Thymus (tissue), 11 donors: ENCODE measurements around the gene ERCC6. TPM values are rescaled to one million over a fixed set of nuclear protein-coding genes. Genes with fewer than 3 reads are reported as not detected.

Source experiments
- DNase-seq, 9 donors: peaks; one replicate each; pipeline ENCODE4 v3.0.0-alpha.2; 2013; ENCODE audit warnings: low spot score in 9 of 9, low read depth in 6 of 9, missing footprints in 1 of 9
- H3K27ac ChIP-seq, 2 donors: one replicate each; pipeline ENCODE4 v1.5.1; 2013; ENCODE audit warnings: control low read depth in 1 of 2, low read depth in 1 of 2, low read length in 1 of 2, mild to moderate bottlenecking in 1 of 2, moderate library complexity in 1 of 2
- H3K27me3 ChIP-seq, 2 donors: one replicate each; pipeline ENCODE4 v1.5.1; 2013; ENCODE audit warnings: low read length in 1 of 2; ENCODE audit not compliant: control insufficient read depth in 2 of 2, insufficient read depth in 1 of 2
- H3K36me3 ChIP-seq, 2 donors: one replicate each; pipeline ENCODE4 v1.5.1; 2013; ENCODE audit warnings: low read length in 1 of 2, mild to moderate bottlenecking in 1 of 2, moderate library complexity in 1 of 2; ENCODE audit not compliant: control insufficient read depth in 2 of 2, insufficient read depth in 2 of 2
- H3K4me1 ChIP-seq, 2 donors: one replicate each; pipeline ENCODE4 v1.5.1; 2013; ENCODE audit warnings: low read length in 2 of 2; ENCODE audit not compliant: control insufficient read depth in 2 of 2, insufficient read depth in 2 of 2
- H3K4me3 ChIP-seq, 2 donors: one replicate each; pipeline ENCODE4 v1.5.1; 2013; ENCODE audit warnings: low read length in 2 of 2, control low read depth in 1 of 2, mild to moderate bottlenecking in 1 of 2
- H3K9me3 ChIP-seq, 2 donors: one replicate each; pipeline ENCODE4 v1.5.1; 2013; ENCODE audit warnings: low read length in 1 of 2, mild to moderate bottlenecking in 1 of 2; ENCODE audit not compliant: control insufficient read depth in 2 of 2, insufficient read depth in 1 of 2
- WGBS: extraction: QIAGEN DNeasy Blood & Tissue Kit; methylation state at CpG from one replicate; pipeline ENCODE4 v1.1.7; 2013; 5-methylcytosine and 5-hydroxymethylcytosine counted together
- polyA plus RNA-seq: library from polyadenylated mRNA; stranded (reverse); fragments of 200-250 nt; gene quantifications from one replicate; pipeline ENCODE4 v1.2.3, GENCODE V29; 2013
- total RNA-seq: library from RNA; stranded (reverse); fragments of 120-200 nt; gene quantifications from one replicate; pipeline ENCODE4 v1.2.4, GENCODE V29; 2013
- donor health status: healthy.

The ERCC6 gene
- total and polyA plus RNA-seq, 2 donors = 6.1 to 8.4 TPM

DNA sequence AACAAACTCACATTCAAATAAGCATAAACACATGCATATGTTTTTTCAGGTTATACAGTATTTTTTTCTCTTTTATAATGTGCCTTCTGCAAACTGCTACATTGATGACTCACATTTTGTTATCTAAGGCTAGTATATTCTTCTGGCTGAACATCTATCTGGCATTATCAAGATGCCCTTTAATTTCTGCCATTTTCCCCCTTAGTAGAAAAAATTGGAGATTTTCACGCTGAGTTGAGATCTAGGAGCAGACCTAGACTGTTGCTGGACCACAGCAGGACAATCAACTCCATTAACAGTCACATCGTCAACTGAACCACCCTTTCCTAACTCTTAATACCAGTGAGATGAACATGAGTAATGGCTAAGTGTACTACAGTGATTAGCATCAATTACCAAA lies 41.6 kb downstream of the ERCC6 start:
- 95% methylated on average over 2 of the region's 2 CpGs for whole genome bisulfite sequencing

DNA sequence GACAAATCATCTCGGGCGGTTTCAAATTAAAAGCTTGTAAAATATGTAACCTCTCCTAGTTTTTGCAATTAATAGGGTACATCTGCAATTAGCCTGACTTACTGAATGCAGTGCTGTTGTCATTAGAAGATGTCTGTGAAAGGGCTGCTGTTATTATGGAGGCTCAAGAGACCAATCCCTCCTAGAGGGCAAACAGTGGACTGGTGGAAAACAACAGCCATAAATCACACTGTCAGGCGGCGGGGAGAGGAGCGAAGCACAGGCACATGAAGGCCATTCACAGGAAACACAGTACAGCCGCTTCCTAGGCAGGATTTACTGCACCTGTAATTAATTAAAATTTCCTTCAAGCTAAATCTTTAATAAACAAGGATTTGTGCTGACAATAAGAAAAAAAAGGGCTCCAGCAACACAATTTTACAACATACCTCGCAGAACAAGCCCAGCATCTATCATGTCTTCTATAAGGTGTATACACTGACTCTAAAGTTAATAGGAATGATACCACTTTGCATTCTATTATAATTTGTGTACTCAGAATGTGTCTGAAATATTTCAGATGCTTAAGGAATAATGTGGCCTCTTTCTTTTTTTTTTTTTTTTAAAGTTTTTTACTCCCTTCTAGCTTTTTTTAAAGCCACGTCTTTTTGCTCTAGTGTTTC lies 50.7 kb downstream of the ERCC6 start:
- Histone ChIP-seq H3K27me3 (no peaks in the 10 kb centered on the region), H3K27ac (no peak overlapping the region), H3K4me3 (no peak overlapping the region), H3K9me3 (no peaks in the 10 kb centered on the region), H3K36me3 (no peaks in the 10 kb centered on the region), H3K4me1 (peaks cover 0 to 4% of the 10 kb centered on the region in 2 donors)
- 93% methylated on average over 8 of the region's 8 CpGs for WGBS
- no peak for DNase-seq

More for the DNA sequence above, 41.6 kb downstream of the ERCC6 start:
- no peaks in the 10 kb centered on the region for H3K27me3 ChIP-seq
- H3K4me1 ChIP-seq = no peaks in the 10 kb centered on the region
- no peaks in the 10 kb centered on the region for H3K9me3 ChIP-seq
- no peak overlapping the region for H3K27ac ChIP-seq
- no peaks in the 10 kb centered on the region for H3K36me3 ChIP-seq
- DNase-seq = no peak
- no peak overlapping the region for H3K4me3 ChIP-seq

GRCh38 chr10:49486738-49487137 lies 52.2 kb downstream of the ERCC6 start:
- 99% methylated on average over 1 of the region's 1 CpG for WGBS
- DNase-seq = no peak

GRCh38 chr10:49486009-49486408 lies 52.9 kb downstream of the ERCC6 start:
- DNase-seq = no peak
- Histone ChIP-seq H3K4me3 (no peak overlapping the region), H3K27ac (no peak overlapping the region), H3K27me3 (no peaks in the 10 kb centered on the region), H3K9me3 (no peaks in the 10 kb centered on the region), H3K4me1 (peaks cover 0 to 4% of the 10 kb centered on the region in 2 donors), H3K36me3 (no peaks in the 10 kb centered on the region)
- WGBS = 93% methylated on average over 1 of the region's 1 CpG

More at GRCh38 chr10:49486738-49487137, 52.2 kb downstream of the ERCC6 start:
- Histone ChIP-seq H3K4me3 (no peak overlapping the region), H3K27me3 (no peaks in the 10 kb centered on the region), H3K27ac (no peak overlapping the region), H3K9me3 (no peaks in the 10 kb centered on the region), H3K36me3 (no peaks in the 10 kb centered on the region), H3K4me1 (peaks cover 0 to 4% of the 10 kb centered on the region in 2 donors)

DNA sequence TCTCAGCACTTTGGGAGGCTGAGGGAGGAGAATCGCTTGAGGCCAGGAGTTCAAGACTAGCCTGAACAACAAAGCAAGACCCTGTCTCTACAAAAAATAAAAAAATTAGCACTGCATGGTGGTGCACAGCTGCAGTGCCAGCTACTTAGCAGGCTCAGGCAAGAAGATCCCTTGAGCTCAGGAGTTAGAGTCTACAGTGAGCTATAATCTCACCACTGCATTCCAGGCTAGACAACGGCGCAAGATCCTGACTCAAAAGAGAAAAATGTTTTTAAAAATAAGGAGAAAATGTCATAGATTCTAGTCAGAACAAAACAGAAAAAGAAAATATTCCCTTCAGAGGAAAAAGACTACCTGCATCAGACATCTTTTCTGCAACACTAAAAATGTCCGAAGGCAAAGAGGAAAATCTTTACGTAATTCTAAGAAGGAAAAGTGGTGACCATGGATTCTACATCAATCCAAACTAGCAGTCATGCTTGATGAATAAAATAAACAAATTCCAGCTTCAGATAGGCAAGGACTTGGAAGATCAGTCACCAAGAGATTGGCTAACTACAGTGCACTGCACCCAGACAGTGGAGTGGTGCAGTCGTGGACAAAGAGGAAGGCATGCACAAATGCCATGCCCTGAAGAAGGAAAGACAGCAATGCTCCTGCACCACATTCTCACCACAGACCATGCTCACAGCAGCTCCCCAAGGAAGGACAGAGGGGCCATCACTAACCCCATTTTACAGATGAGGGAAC lies 54.3 kb downstream of the ERCC6 start:
- DNase-seq = no peak
- no peak overlapping the region for H3K27ac ChIP-seq
- H3K4me1 ChIP-seq = peaks cover 0 to 4% of the 10 kb centered on the region in 2 donors
- no peaks in the 10 kb centered on the region for H3K9me3 ChIP-seq
- WGBS = 97% methylated on average over 6 of the region's 6 CpGs
- no peaks in the 10 kb centered on the region for H3K27me3 ChIP-seq
- no peak overlapping the region for H3K4me3 ChIP-seq
- no peaks in the 10 kb centered on the region for H3K36me3 ChIP-seq

GRCh38 chr10:49478819-49479218 lies 60.1 kb downstream of the ERCC6 start:
- Histone ChIP-seq H3K27ac (no peak overlapping the region), H3K27me3 (no peaks in the 10 kb centered on the region), H3K36me3 (peaks cover 9 to 13% of the 10 kb centered on the region in 2 donors), H3K4me3 (no peak overlapping the region), H3K9me3 (no peaks in the 10 kb centered on the region), H3K4me1 (no peaks in the 10 kb centered on the region)
- whole genome bisulfite sequencing = over 99% methylated on average over 3 of the region's 3 CpGs
- no peak for DNase-seq

DNA sequence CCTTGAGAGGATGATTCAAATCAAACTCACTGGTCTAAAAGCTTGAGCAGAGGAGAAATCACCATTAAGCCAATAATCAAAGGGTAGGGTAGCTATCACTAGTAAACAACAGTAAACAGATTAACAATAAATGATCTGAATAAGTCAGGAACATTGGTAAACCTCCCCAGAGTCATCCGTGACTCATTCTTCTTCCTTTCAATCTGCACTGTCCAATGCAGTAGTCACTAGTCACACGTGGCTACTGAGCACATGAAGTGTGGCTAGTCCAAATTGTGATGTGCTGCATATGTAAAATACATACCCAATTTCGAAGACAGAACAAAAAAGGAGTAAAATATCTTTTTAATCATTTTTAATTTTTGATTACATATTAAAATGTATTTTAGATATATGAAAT lies 64.0 kb downstream of the ERCC6 start:
- Histone ChIP-seq H3K4me1 (no peaks in the 10 kb centered on the region), H3K27me3 (no peaks in the 10 kb centered on the region), H3K36me3 (peaks cover 20 to 31% of the 10 kb centered on the region in 2 donors), H3K27ac (no peak overlapping the region), H3K4me3 (no peak overlapping the region), H3K9me3 (no peaks in the 10 kb centered on the region)
- WGBS = 98% methylated on average over 3 of the region's 3 CpGs
- DNase-seq = no peak

- H3K36me3 ChIP-seq = peaks cover 12 to 34% of the 10 kb centered on the region in 2 donors
- 92% methylated on average over 3 of the region's 3 CpGs for WGBS
- no peaks in the 10 kb centered on the region for H3K9me3 ChIP-seq
- no peak overlapping the region for H3K27ac ChIP-seq
- H3K4me1 ChIP-seq = no peaks in the 10 kb centered on the region
- H3K27me3 ChIP-seq = no peaks in the 10 kb centered on the region
- DNase-seq = no peak
- no peak overlapping the region for H3K4me3 ChIP-seq
Measured at GRCh38 chr10:49471532-49471931, 67.4 kb downstream of the ERCC6 start.

GRCh38 chr10:49465736-49466135 lies 73.2 kb downstream of the ERCC6 start:
- H3K4me1 ChIP-seq = no peaks in the 10 kb centered on the region
- no peaks in the 10 kb centered on the region for H3K27me3 ChIP-seq
- H3K27ac ChIP-seq = no peak overlapping the region
- DNase-seq = no peak
- H3K36me3 ChIP-seq = peaks cover 8 to 15% of the 10 kb centered on the region in 2 donors
- no peak overlapping the region for H3K4me3 ChIP-seq
- no peaks in the 10 kb centered on the region for H3K9me3 ChIP-seq
